VCaP (cell line): ENCODE results near the gene ATXN10.

Experiments
- H3K27ac ChIP-seq: fragments of 450-650 bp; 2 replicates; pipeline ENCODE4 v1.5.1; 2017
- TF ChIP-seq, protein P1 (sequence below): fragments of 450-650 bp; conservative IDR thresholded peaks from 2 replicates; pipeline ENCODE4 v1.5.1; 2017; ENCODE audit warnings: mild to moderate bottlenecking, moderate library complexity

The ATXN10 gene

DNA sequence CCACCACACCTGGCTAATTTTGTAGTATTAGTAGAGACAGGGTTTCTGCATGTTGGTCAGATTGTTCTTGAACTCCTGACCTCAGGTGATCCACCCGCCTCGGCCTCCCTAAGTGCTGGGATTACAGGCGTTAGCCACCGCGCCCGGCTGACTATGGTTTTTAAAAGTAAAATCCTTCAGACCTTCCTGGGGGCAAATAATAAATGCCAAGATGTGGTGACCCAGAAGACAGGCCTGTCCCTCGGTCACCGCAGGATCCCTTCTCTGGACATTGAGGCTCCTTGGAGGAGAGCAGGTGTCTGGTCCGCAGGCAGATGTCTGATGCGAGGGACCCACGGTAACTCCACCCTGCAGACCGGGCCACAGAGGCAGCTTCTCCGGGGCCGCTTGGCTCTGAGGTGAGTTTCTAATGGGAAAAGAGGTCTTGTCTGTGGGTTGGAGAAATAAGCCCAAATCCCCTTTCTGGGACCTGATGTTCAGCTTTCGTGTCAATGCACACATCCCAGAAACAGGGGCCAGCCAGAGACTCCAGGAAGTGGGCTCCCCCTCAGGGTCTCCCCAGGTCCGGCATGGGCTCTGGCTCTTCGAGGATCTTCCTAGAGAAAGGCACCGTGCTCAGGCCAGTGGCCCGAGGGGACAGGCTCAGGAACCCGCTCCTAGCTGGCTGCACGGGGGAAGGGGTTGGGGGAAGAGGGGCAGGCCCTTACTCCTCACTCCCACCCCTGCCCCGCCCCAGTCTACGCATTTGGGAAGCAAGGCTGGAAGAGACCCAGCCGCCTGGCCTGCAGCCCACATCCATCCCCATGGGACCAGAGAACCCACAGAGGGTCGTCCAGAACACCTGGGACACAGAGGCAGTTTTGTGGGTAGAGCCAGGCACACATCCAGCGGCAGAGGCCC is 204.8 kb downstream of the ATXN10 start:
- H3K27ac ChIP-seq = no peak overlapping the region
- TF ChIP-seq, protein P1, sequence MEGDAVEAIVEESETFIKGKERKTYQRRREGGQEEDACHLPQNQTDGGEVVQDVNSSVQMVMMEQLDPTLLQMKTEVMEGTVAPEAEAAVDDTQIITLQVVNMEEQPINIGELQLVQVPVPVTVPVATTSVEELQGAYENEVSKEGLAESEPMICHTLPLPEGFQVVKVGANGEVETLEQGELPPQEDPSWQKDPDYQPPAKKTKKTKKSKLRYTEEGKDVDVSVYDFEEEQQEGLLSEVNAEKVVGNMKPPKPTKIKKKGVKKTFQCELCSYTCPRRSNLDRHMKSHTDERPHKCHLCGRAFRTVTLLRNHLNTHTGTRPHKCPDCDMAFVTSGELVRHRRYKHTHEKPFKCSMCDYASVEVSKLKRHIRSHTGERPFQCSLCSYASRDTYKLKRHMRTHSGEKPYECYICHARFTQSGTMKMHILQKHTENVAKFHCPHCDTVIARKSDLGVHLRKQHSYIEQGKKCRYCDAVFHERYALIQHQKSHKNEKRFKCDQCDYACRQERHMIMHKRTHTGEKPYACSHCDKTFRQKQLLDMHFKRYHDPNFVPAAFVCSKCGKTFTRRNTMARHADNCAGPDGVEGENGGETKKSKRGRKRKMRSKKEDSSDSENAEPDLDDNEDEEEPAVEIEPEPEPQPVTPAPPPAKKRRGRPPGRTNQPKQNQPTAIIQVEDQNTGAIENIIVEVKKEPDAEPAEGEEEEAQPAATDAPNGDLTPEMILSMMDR = no peak

GRCh38 chr22:45877036-45877380 is 205.4 kb downstream of the ATXN10 start:
- H3K27ac ChIP-seq = no peak overlapping the region
- TF ChIP-seq, protein P1 = no peak

DNA sequence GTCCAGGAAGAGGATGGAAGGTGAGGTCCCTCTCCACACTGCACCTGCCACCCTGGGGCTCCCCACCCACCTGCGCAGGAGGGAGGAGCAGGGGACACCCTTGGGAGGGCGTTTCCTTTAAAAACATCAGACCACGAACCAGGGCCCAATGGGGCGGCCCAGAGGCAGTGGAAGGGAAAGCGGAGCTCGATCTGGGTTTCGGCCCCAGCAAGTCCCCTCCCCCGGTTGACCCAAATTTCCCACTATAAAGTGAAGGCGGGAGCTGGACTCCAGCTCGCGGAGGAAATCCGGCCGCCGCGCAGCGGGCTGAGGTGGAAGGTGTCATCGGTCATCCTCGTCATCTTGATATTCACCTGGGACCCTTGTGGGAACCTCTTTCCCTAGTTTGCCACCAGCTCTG is 206.0 kb downstream of the ATXN10 start:
- TF ChIP-seq, protein P1 = no peak
- no peak overlapping the region for H3K27ac ChIP-seq

DNA sequence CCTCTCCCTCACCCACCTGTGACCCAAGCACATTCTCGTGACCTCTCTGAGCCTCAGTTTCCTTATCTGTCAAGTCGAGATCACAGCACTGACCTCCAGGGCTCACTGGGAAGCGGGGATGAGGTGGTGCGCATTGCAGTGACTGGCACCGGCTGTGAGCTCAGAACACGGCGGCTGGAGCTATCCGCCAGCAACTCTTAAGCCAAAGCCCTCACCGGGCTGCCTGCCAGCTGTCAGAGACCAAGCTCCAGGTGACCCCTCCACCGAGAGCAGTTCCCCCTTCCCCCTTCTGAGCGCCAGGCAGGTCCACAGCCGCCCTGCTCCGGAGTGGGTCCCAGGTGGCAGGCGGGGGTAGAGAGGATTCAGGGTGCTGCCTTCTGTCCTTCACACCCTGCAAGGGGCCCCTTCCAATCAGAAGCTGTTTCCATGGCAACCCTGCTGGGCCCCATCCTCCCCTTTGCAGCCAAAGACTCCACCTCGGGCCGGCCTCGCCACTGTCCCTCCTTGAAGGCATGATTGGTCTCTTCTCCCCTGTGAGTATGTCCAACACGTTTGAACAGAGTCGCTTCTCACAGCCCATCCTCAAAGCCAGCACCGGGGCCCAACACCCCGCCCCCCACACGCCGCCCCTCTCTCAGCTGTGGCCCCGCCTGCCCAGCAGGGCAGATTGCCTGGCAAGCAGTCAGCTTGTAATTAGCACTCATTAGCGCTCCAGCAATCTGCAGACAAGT is 206.6 kb downstream of the ATXN10 start:
- H3K27ac ChIP-seq = no peak overlapping the region
- TF ChIP-seq, protein P1 = no peak

DNA sequence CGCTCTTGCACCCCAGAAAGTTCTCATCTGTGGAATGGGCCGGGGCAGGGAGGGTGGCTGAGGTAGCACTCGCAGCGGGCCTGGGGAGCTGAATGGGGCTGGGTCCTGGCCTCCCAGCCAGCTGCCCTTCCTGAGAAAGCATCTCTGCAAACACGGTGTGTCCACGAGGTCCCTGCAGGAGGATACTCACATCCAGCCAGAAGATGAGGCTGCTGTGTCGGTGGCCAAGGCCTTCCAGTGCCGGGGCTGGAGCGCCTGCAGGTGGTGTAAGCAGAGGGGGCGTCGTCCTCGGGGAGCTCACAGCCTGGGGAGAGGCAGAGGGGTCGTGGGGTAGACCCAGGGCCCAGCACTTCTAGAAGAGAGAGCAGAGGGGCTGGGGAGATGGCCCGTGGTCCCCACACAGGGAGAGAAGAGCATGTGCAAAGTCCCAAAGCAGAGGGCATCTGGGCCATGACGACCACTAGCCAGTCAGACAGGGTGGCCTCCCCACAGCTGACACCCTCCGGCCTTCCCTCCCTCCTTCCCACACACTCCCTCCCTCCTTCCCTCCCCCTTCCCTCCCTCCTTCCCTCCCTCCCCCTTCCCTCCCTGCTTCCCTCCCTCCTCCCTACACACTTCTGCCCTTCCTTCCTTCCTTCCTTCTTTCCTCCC is 207.4 kb downstream of the ATXN10 start:
- no peak overlapping the region for H3K27ac ChIP-seq
- TF ChIP-seq, protein P1 = no peak

DNA sequence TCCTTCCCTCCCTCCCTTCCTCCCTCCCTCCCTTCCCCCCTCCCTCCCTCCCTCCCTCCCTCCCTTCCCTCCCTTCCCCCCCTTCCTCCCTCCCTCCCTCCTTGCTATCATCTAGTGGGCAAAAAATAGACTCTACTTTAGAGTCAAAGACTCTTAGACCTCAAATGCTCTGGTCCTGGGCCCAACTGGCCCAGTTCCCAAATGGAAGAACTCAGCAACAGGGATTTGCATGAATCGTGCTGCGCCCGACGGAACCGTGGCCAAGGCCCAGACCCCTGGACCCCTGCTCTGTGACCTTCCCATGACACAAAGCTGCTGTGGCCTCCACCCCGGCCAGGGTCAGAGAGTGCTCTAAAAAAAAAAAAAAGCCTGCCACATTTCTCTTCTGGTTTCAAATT is 207.9 kb downstream of the ATXN10 start:
- TF ChIP-seq, protein P1 = no peak
- no peak overlapping the region for H3K27ac ChIP-seq

DNA sequence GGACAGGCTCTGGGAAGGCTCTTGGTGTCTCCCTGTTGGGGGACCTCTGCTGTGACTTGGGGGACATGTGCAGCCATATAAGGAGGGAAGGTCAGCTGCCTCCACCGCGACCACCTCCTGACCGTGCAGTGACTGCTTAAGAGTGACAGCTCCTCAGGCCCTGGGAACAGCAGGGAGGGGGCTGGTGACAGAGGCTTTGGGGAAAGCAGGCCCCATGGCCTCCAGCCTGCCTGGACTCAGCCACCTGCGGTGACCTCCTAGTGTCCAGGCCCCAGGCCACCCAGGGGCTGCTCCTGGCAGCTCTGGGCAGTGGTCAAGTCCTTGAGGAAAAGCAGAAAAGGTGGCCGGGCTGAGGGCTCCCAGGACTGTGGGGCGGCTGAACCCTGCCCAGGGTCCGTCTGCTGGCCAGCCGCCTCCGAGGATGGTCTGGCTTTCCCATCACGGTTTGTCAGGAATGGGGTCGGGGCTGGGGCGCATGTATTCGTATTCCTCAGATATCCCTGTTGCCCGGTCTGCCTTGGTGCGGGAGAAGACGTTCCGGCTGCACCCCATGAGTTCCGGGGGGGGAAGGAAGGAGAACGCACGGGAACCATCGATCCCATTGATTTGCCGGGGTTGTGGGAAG is 208.6 kb downstream of the ATXN10 start:
- TF ChIP-seq, protein P1 = no peak
- H3K27ac ChIP-seq = no peak overlapping the region
